GM18873 (cell line): ENCODE data around the gene S100P.
"Not testable (repeated sequence)": the region's sequence is repeated elsewhere in the genome, so short reads cannot be mapped to it uniquely, and the experiment has no call there.

Experiments
- ATAC-seq: cut with Tn5 transposase; IDR thresholded peaks from one replicate; pipeline ENCODE4 v1.9.1; 2021; ENCODE audit warnings: mild to moderate bottlenecking, moderate library complexity, moderate number of reproducible peaks; ENCODE audit not compliant: unreplicated experiment, low FRiP score

The S100P gene

DNA sequence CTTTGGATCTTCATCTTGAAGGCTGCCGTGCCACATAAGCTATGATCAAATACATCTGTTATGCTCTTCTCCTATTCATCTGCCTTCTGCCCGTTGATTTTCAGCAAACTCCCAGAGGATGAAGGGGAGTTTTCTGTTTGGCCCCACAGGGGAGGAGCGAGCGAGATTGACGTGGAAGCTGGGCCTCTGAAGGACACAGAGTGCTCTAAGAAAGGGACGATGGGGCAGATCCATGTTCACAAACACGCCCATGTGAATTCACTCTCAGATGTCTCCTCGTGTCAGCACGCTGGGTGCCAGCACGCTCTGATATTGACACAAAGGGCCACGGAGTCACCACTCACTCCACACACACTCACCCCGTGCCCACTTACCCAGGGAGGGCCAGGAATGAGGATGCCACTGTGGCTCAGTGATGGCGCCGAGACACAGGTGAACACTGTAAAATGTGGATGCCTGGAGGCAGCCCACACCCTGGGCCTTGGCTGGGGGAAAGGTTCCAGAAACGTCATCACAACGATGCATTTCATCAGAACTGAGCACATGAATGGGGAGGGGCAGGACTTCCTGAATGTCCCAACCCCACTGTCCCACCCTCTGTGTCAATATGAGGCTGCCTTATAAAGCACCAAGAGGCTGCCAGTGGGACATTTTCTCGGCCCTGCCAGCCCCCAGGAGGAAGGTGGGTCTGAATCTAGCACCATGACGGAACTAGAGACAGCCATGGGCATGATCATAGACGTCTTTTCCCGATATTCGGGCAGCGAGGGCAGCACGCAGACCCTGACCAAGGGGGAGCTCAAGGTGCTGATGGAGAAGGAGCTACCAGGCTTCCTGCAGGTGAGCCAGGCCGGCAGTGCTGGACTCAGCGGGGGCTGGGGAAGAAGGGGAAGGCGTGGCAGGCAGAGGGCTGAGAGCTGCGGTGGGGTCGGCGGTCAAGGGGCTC lies at the start of gene S100P:
S100P (plus strand) TSS at position 648 of the 946 bp plus-strand sequence; CDS start at position 703, 55 bp downstream.
- ATAC-seq: no peak

GRCh38 chr4:6644792-6645530 lies 48.7 kb upstream of the S100P start:
- no peak for ATAC-seq

DNA sequence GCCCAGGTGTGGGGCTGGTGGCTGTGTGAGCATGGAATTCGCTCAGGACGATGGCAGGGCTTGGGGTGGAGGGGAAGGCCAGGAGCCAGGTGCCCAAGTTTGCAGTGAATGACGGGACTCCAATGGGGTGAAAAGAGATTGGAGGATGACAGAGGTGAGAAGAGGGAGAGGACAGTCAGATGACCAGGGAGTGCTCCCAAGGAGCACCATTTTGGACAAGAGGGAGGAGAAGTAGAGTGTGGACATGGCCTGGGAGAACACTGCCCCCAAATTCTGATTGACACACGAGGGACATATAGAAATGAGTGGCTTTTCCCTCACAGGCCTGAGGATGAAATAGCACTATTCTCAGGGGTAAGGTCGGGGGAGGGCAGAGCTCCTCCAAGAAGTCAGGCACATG lies 46.5 kb upstream of the S100P start:
- ATAC-seq: no peak

- no peak for ATAC-seq
Observed at GRCh38 chr4:6647582-6648230, 46.0 kb upstream of the S100P start.

DNA sequence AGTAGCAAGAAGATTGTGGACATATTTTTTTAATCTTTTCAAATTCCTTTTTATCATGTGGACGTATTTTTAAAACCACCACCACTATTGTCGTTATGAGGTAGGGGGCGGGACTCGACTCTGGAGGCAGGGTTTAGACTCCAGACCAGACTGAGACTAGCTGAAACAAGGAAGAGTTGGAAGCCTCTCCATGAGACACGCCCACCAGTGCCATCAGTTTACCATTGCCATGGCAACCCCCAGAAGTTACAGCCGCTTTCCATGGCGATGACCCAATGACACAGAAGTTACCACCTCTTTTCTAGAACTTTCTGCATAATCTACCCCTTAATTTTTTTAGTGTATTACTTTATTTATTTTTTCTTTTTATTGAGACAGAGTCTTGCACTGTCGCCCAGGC lies 44.5 kb upstream of the S100P start:
- ATAC-seq: no peak

DNA sequence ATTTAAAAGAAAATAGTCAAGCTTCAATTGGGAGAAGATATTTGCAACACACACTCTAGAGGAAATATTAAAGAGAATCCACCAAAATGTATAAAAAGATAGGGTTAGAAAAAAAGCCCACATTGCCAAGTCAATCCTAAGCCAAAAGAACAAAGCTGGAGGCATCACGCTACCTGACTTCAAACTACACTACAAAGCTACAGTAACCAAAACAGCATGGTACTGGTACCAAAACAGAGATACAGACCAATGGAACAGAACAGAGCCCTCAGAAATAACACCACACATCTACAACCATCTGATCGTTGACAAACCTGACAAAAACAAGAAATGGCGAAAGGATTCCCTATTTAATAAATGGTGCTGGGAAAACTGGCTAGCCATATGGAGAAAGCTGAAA lies 39.5 kb upstream of the S100P start:
- ATAC-seq: not testable (repeated sequence)

DNA sequence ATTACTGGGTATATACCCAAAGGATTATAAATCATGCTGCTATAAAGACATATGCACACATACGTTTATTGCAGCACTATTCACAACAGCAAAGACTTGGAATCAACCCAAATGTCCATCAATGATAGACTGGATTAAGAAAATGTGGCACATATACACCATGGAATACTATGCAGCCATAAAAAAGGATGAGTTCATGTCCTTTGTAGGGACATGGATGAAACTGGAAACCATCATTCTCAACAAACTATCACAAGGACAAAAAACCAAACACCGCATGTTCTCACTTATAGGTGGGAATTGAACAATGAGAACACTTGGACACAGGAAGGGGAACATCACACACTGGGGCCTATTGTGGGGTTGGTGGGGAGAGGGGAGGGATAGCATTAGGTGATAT lies 38.4 kb upstream of the S100P start:
- not testable (repeated sequence) for ATAC-seq

GRCh38 chr4:6655924-6656323 lies 37.8 kb upstream of the S100P start:
- ATAC-seq: no peak

DNA sequence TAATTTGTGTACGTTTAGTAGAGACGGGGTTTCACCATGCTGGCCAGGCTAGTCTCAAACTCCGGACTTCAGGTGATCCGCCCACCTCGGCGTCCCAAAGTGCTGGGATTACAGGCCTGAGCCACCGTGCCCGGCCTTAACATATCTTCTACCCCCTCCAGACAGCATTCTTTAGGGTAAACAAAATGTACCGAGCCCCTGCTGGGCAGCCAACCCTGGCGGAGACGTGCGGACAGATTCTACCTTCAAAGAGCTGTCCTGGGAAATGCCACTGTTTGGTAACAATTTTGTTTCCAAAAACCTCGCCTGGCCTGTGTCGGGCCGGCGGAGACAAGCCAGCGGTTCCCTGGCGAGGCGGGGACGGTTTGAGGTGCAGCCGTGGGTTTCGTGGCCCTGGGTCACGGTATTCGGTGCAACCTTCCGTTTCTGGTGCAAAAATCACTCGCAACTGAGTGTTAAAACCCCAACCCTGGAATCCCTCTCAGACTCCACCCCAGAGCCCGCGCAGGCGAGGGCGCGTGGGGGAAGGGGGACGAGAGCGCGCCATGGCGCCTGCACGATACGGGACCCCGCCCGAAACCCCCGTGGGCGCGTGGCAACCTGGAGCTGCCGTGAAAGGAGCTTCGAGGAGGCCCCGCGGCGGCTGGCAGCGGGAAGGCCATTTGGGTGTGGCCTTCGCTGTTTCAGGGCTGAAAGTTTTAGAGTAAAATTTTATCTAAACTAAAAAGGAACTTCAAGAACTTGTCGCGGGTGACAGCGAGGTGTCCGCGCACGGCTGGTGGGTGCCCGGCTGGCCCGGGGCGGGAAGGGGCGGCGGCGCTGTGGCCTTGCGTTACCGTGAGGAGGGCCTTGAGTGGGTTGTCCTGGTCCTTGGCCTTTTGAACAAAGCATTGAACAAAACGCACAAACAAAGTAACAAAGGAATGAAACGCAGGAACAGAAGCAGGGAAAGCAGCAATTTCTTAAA lies 36.2 kb upstream of the S100P start:
- no peak for ATAC-seq

DNA sequence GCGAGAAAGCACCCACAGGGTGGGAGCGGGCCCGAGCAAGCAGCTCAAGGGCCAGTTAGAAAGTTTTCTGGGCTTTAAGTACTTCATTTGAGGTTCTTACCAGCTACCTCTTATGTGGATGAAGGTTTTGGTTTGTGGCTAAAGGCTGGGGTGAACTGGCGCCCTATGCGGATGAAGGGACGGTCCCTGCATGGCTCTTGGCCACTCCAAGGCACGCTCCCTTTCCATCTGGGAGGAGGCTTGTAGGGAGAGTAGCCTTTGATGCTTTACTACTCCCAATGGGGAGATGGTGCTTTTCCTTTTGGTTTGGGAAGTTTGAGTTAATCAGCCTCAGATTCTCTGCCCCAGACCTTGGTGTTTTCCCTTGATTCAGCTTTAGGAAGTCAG lies 35.5 kb upstream of the S100P start:
- ATAC-seq: no peak

GRCh38 chr4:6658597-6659075 lies 35.0 kb upstream of the S100P start:
- ATAC-seq: no peak

DNA sequence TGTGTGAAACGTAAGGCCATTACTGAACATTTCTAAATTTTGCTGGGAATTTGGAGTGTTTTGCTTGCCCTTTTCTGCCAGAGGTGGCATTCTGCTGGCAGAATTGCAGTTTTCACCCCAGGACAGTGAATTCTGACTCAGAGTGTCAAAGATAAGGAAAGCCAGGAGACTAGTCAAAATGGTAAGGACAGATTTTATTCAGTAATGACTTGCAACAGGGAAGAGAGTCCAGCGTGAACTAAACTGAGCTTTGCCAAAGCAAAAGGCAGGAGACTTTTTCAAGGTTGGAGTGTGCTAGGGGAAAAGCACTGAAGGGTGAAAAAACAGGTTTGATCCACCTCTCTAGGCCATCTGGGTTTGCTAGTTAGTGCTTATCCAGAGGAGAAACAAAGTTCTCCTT lies 33.8 kb upstream of the S100P start:
- no peak for ATAC-seq

GRCh38 chr4:6660430-6660829 lies 33.2 kb upstream of the S100P start:
- ATAC-seq: no peak

GRCh38 chr4:6662591-6662990 lies 31.1 kb upstream of the S100P start:
- ATAC-seq: no peak

GRCh38 chr4:6663596-6664393 lies 29.9 kb upstream of the S100P start:
- no peak for ATAC-seq

DNA sequence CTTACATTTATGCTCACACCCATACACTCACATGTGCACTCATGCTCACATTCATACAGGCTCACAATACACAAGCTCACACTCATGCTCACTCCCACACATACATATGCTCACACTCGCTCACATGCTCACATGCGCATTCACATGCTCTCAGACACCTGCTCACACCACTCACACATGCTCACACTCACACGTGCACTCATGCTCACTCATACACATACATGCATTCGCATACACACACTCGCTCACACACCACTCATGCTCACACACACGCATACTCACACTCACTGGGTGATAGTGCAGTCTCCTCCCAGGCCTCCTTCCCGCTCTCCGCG lies 28.4 kb upstream of the S100P start:
- no peak for ATAC-seq

- ATAC-seq: no peak
Observed at GRCh38 chr4:6668391-6668790, 25.3 kb upstream of the S100P start.

GRCh38 chr4:6671648-6672047 lies 22.0 kb upstream of the S100P start:
- no peak for ATAC-seq

GRCh38 chr4:6672131-6672530 lies 21.5 kb upstream of the S100P start:
- ATAC-seq: no peak
